LNCaP clone FGC (cell line): ENCODE results near the gene DISP3.

Experiments
- DNase-seq: peaks from one replicate; pipeline ENCODE4 v3.0.0-alpha.2; 2011; ENCODE audit warnings: low read depth
- H3K4me3 ChIP-seq: 2 replicates; pipeline ENCODE4 v1.5.1; 2011; ENCODE audit warnings: mild to moderate bottlenecking, low read depth, low read length, control low read depth
- CTCF ChIP-seq: IDR thresholded peaks from 2 replicates; pipeline ENCODE4 v1.5.1; 2012; ENCODE audit warnings: mild to moderate bottlenecking; ENCODE audit not compliant: control insufficient read depth, insufficient read depth; ENCODE audit errors: extremely low read depth

DISP3 gene

GRCh38 chr1:11522400-11523235, 43.7 kb downstream of the DISP3 start:
- no peak for DNase-seq
- H3K4me3 ChIP-seq = no peak overlapping the region
- no peak for TF ChIP-seq CTCF

GRCh38 chr1:11523261-11523660, 44.3 kb downstream of the DISP3 start:
- no peak overlapping the region for H3K4me3 ChIP-seq
- no peak for DNase-seq
- no peak for TF ChIP-seq CTCF

GRCh38 chr1:11523746-11524464, 45.0 kb downstream of the DISP3 start:
- no peak overlapping the region for H3K4me3 ChIP-seq
- DNase-seq = no peak
- no peak for TF ChIP-seq CTCF

GRCh38 chr1:11524465-11525150, 45.7 kb downstream of the DISP3 start:
- no peak for TF ChIP-seq CTCF
- no peak for DNase-seq
- H3K4me3 ChIP-seq = no peak overlapping the region

- DNase-seq = no peak
- no peak overlapping the region for H3K4me3 ChIP-seq
- no peak for TF ChIP-seq CTCF
These were observed 46.2 kb downstream of the DISP3 start for GRCh38 chr1:11525151-11525505.

GRCh38 chr1:11525516-11525915, 46.6 kb downstream of the DISP3 start:
- no peak overlapping the region for H3K4me3 ChIP-seq
- no peak for DNase-seq
- TF ChIP-seq CTCF = no peak
